HG02970 (cell line): Measurements from ENCODE around the gene MSH3.
"Not testable (repeated sequence)": the region's sequence is repeated elsewhere in the genome, so short reads cannot be mapped to it uniquely, and the experiment has no call there.

Experiments used
- ATAC-seq: cut with Tn5 transposase; IDR thresholded peaks from one replicate; pipeline ENCODE4 v1.9.1; 2021; ENCODE audit warnings: mild to moderate bottlenecking, moderate library complexity, moderate number of reproducible peaks; ENCODE audit not compliant: unreplicated experiment, low FRiP score

The MSH3 gene

DNA sequence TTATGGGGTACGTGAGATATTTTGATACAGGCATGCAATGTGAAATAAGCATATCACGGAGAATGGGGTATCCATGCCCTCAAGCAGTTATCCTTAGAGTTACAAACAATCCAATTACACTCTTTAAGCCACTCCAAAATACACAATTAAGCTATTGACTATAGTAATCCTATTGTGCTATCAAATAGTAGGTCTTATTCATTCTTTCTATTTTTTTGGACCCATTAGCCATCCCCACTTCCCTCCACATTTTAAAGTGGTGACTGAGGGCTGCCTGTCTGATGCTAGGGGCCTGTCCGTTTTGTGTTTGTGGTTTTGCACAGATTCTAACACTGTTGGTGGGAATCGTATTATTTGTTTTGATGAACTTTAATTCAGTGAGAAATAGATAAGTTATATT lies 130.0 kb downstream of the MSH3 start:
- no peak for ATAC-seq

DNA sequence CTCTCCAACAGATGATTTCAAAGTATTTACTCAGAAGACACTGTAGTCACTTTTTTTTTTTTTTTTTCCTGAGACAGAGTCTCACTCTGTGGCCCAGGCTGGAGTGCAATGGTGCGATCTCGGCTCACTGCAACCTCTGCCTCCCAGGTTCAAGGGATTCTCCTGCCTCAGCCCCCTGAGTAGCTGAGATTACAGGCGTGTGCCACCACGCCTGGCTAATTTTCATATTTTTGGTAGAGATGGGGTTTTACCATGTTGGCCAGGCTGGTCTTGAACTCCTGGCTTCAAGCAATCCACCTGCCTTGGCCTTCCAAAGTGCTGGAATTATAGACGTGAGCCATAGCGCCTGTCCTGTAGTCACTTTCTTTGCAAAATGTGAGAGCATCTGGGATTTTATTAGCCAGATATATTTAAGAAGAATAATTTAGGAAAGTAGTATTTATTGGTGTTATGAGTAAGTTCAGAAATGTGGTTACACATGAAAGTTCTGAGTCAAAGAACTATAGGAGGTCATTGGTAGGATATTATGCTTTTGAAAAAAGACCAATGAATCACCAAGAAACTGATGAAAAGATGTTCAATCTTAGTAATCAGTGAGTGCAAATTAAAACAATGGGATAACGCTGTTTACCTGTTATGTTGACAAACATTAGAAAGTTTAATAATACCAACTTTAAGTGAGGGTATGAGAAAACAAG lies 135.0 kb downstream of the MSH3 start:
- not testable (repeated sequence) for ATAC-seq

DNA sequence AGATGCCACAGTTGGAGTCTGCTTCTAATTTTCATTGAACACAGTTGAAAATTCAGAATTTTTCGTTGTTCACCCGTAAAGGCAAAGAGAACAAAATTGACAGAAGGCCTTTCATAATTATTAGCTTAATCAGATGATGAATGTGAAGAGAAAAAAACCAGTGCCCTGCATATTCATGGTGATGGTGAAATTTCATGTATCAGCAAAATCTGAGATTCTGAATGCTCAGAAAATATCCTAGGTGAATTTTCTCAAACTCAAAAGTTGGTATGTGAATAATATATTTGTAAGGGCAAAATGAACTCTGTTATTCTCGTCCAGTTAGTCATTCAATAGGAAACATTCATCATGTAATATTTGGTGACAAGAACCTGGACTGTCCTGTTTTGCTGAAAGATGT lies 136.2 kb downstream of the MSH3 start:
- no peak for ATAC-seq

DNA sequence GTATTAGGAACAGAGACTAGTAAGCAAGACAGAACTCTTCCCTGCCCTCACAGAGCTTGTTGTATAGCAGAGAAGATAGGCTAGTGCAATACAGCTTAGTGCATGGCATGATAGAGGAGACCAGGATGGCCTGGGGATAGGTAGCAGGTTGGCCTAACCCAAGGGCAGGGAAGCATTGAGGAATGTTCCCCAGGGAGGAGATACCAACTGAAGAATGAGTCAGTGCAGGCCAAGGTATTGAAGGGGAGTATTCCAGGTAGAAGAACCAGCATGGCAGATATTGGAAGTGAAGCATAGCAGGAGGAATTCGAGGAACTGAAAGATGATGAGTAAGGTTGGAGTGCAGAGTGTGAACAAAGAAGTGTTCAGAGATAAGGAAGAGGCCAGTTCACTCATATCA lies 138.9 kb downstream of the MSH3 start:
- ATAC-seq, result no peak

DNA sequence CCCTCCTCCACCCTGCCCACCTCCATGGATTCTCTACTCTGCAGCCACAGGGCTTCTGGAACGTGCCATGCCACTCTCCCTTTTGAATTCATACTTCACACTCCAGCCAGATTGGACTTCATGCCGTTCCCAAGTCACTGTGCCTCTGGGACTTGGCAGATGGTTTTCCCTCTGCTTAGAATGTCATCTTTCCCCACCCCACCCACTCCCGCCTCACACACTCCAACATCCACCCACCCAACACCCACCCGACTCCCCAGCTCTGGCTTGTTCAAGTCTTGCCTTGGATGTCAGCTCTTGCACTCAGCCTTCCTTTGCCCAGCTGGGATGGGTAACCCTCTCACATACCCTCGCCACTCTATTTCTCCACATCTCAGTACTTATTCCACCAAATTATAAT lies 142.4 kb downstream of the MSH3 start:
- ATAC-seq, result no peak

DNA sequence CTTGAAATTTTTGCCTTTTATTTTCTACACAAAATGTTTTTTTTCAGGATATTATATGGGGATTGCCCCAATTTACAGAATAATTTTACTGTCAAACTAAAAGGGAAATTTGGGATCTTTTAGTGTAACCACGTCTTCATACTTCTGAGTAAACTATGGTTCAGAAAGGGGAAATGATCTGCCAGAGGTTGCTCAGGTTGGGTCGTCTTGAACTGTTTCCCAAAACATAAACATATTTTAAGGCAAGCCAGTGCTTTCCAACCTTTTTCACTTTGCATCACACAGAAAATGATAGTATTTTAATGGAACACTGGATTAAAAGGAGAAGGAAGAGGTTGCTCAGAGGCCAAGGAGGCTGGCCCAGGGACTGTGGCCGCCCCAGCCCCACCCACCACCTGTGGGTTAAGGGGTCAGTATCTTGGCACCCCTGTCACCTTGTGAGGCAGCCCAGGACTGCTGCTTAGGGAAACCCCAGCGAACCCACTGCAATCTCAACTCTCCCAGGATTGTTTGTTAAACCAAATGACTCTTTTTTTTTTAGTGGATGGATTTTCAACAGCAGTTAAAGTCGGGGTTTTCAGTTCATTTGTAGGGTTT lies 143.1 kb downstream of the MSH3 start:
- ATAC-seq, result no peak

DNA sequence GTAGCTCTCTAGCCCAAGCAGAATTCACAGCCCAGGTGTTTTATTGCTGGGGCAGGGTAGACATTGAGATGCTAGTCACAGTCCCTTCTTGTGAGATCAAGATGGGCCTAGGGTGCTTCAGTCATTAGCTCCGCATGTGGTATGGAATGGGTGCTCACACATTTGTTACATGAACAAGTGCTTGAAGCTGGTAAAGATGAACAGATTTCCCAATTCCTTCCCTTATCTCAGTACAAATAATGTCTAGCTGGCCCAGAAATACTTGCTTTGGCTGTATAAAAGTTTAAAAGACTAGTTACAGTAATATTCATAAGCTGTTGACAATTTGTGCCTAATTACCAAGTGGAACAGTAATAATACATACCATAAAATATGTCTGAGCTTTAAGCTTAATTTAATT lies 143.7 kb downstream of the MSH3 start:
- no peak for ATAC-seq

DNA sequence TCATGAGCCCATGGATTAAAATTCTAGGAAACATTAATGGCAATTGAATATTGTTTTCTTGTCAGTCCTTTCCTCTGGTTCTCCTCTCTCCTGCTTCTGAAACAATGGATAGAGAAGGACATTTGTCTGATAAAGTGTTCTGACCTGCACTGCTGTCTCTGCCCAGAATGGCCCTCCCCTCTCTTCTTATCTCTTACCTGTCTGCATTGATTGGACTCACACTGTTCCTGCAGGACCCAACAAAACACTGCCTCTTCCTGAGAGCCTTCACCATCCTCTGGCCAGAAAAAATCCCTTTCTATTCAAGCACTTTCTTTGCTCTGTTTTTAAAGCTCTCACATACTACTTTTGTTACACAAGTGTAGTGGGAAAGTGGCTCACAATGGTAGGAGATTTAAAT lies 144.2 kb downstream of the MSH3 start:
- ATAC-seq, result no peak

DNA sequence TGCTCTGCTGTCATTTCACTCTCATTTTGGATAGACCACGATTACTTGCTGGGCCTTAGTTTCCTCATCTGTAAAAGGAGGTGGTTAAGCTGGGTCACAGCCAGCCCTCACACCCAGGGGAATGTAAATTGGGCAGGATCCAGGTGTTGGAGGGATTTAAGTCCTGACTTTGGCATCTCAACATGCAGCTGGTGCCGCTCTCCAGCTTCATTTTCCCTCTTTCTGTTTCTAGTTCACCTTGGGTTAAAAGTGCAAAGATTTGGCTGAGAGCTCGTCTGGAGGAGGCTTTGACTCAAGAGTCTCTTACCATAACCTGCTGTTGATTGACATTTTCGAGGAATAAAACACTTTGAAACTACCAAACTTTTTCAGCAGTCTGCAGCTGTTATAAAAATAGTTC lies 144.6 kb downstream of the MSH3 start:
- no peak for ATAC-seq

DNA sequence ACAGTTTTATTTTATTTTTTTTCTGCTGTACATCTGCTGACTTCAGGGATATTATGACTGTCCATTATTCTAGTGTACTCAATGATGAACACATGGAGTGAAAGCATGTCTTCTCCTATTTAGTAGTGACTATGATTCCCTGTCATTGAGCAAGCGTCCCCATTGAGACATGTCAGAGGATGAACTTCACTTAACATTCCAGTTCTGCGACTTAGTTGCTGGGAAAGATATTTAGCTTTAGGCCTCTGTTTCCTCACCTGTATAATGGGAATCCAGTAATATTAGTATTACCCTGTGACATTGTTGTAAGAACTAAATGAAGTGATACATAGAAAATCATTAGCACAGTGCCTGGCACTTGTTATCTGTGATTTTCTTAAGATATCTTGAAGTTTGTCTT lies 145.1 kb downstream of the MSH3 start:
- no peak for ATAC-seq

DNA sequence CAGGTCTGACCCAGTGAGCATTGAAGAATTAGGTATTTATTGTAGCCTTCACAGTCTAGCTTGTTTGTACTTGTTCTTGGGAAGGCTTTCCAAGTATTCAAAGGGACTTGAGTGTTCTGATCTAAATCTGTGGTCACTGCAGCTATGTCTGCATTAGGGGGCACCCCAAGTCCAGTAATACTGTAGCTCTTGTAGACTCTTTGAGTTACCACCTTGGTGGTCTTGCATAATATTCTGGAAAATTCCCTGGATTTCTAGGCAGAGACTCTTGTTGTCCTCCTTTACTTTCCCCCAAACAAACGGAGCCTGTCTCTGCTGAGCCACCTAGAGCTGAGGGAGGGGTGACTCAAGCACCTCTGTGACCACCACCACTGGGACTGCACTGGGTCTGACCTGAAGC lies 149.9 kb downstream of the MSH3 start:
- ATAC-seq, result no peak

DNA sequence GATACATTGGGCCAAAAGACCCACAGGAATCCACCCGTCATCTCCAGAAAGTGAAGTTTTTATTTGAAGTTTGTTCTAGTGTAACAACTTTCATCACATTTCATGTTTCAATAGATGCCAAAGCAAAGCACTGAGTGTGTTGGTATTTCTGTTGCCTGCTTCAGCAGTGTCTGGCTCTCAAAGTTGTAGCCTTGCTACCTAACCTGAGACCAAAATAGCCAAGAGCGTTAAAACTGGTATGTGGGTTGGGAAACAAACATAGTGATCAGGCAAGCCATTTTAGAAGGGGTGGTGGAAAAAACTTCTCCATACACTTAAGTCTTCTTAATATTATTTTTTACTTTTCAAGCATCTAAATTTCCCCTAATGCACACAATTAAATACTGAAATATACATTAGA lies 150.6 kb downstream of the MSH3 start:
- no peak for ATAC-seq

DNA sequence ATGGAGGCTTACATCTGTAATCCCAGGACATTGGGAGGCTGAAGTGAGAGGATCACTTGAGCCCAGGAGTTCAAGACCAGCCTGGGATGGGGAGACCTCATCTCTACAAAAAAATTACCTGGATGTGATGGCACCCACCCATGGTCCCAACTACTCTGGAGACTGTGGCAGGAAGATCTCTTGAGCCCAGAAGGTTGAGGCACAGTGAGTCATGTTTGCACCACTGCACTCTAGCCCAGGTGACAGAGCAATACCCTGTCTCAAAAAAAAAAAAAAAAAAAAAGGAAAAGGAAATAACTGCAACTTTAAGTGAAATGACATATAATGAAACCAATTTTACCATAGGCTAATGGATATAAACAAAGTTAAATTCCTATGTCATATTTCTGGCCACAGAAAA lies 152.5 kb downstream of the MSH3 start:
- no peak for ATAC-seq

DNA sequence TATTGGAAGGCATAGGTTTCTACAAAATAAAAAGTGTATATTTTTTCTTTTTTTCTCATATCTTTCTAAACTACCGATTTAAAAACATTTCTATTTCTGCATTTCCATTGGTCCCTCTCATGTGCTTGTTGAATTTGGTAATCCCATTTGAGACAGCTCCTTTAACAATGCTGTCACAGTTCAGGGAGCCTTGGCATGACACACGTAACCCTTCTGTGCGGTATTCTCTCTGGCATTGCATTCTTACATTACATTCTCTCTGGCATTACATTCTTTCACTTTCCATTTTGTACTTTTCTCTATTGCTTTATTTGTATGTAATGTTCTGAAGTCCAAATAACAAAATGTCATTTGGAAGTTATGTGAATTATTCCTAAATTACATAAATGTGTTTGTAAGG lies 155.0 kb downstream of the MSH3 start:
- no peak for ATAC-seq

DNA sequence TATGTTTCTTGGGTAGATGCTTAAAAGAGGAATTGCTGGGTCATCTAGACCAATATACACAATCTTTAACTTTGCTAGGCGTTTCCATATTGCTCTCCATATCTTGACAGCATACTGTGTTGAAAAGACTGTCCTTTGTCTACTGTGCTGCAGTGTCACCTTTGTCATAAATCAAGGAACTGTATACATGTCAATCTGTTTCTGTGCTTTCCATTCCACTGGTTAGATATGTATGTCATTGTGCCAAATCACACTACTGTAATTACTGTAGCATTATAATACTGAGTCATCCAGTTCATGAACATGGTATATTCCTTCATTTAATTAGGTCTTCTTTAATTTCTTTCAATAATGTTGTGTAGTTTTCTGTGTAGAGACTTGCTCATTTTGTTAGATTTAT lies 156.0 kb downstream of the MSH3 start:
- no peak for ATAC-seq

DNA sequence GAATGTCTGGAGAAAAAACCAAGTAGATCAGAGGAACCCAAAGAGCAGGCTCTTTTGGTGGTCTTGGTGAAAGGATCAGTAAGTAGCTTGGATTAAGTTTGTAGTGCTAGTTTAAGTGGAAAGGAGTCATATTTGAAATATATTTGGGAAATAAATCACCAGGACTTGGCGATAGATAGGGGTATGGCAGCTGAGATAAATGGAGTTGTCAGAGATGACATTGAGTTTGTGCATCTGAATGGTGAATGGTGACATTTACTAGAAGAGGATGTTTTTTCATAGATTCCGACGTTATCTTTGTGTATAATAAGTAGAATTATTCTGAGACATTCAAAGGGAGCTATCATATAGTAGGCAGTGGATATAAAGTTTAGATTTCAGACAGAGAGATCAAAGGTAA lies 162.1 kb downstream of the MSH3 start:
- no peak for ATAC-seq

DNA sequence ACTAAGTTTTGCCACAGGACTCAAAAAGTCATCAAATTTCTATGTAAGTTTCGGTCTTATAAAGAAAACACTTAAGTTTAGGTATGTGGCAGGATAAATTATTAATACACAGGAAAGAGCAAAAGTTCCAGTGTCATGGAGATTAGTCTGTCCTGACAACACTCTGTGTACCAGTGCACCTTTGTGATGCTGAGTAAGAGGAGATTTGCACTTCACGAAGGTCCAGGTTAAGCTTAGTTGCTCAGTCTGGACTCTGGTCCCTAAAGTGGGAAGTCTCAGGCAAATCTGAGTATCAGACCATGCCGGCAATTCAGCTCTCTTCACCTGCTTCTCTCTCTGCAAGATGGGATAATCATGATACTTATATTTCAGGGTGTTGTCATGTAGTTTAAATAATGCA lies 166.2 kb downstream of the MSH3 start:
- ATAC-seq, result no peak

DNA sequence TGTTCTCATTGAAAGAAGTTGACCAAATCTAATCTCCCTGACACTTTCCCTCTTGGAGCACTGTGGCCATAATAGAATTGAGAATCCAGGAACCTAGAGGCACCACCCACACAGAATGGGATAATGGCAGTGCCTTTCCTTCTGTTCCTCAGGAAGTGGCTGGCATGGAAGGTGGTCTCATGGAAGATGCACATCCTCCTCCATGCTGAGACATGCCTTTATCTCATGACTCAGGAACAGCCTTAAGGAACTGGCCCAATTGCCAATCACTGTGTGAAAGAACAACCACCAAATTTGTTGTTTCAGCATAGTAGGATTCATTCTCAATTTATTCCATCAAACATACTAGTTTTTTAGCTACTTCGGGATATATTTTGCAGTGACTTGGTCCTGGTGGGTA lies 168.2 kb downstream of the MSH3 start:
- ATAC-seq, result no peak

DNA sequence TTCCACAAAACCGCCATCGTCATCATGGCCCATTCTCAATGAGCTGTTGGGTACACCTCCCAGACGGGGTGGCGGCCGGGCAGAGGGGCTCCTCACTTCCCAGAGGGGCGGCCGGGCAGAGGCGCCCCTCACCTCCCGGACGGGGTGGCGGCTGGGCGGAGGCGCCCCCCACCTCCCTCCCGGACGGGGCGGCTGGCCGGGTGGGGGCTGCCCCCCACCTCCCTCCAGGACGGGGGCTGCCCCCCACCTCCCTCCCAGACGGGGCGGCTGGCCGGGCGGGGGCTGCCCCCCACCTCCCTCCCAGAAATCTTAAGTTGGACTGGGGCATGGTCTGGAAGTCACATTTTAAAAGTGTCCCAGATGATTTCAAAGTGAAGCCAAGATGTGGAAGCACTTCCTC lies 169.7 kb downstream of the MSH3 start:
- ATAC-seq, result not testable (repeated sequence)

DNA sequence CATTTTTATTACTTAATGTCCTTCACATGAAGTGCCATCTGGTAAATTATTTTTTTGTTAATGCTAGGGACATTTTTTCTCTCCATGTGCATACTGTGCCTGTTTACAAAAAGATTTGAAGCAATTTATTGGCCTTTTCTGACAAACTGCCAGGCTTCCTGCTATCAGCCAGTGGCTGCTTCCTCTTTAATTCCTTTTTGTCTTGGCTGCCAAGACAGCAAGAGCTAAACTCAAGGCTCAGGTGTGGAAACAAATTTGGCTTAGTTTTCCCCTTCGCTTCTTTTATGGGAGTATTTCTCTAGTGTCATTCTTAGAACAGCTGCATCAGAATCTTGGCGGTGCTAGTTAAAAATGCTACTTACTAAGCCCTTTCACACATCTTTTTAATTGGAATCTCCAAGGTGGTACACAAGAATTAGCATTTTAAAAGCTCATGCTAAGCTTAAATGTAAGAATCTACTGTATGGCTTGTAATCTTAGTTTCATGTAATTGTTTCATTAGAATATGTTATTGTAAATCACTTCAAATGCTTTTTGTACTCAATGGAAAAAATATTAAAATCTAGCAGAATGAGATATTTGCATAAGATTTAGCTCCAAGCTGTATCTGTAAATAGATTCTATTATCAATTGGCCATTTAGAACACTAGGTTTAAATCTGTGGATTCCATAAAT lies 171.5 kb downstream of the MSH3 start:
- ATAC-seq, result no peak

DNA sequence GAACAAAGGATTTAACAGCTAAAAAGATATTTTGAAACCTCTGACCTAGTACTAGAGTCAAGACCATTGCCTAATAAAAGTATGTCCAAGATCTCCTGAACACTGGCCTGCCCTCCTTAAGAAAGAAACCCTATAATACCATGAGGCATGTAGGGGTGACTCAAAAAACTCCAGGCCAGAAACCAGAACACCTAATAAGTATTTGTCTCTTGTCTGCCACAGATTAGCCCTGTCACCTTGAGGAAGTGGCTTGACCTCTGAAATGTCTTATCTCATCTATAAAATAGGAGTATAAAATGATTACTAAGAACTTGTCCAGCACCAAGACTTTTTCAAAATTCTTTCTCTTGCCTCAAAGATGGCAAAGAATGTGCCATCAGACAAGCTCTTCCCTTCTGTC lies 180.3 kb downstream of the MSH3 start:
- no peak for ATAC-seq

DNA sequence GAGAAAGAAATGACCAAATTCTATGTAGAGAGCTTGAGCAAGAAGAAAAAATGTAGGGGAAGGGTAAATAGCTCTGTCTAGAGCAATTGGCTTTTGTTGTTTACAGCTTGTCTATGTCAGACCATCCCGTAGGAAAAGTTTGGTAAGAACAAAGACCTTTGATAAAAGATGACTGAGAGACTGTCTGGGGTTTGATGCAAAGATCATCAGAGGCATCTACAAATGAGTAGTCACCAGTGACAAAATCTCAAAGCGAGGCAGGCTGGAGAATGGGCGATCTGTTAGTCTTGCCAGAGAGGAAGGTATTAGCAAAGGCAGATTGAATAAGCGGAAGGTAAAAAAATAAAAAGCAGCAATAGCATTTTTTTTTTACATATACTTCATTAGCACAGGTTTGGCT lies 180.7 kb downstream of the MSH3 start:
- no peak for ATAC-seq
